NB4 (cell line): ENCODE data around the gene CPD.

Experiments used
- DNase-seq: peaks from one replicate; pipeline ENCODE4 v3.0.0; 2010; ENCODE audit warnings: low read depth
- H3K4me3 ChIP-seq: one replicate; pipeline ENCODE4 v1.5.1; 2011; ENCODE audit warnings: mild to moderate bottlenecking, low read depth, low read length, moderate library complexity
- MYC ChIP-seq: IDR thresholded peaks from 2 replicates; pipeline ENCODE4 v1.6.1; 2011; ENCODE audit warnings: low read depth, low read length
- POLR2A ChIP-seq: IDR thresholded peaks from 2 replicates; pipeline ENCODE4 v1.6.1; 2011; ENCODE audit warnings: mild to moderate bottlenecking; ENCODE audit not compliant: insufficient read length; ENCODE audit errors: extremely low read depth
- TF ChIP-seq, protein P1 (sequence below): IDR thresholded peaks from 2 replicates; pipeline ENCODE4 v1.6.1; 2011; ENCODE audit warnings: low read depth, low read length
- TF ChIP-seq, protein P2 (sequence below): IDR thresholded peaks from one replicate; pipeline ENCODE4 v1.5.1; 2012; ENCODE audit warnings: low read depth, low read length

Gene CPD

DNA sequence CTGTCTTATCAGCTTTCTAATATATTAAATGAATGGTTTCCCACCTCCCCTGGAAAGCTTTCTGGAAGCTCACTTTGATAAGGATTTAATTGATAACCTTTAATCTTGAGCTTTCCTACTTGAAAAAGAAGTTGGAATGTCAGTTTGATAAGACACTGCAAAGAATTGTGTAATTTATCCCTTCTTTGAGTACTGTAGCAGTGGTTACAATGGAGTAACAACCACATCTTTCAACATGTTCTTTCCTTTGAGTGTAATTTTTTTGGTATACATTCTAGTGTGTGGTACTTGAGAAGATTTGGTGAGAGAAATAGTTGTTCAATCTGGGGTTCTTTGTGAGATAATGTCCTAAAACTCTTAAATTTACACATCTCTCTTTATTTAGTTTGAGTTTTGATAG, 43.4 kb downstream of the CPD start:
- TF ChIP-seq, protein P1, sequence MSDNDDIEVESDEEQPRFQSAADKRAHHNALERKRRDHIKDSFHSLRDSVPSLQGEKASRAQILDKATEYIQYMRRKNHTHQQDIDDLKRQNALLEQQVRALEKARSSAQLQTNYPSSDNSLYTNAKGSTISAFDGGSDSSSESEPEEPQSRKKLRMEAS = no peak
- TF ChIP-seq POLR2A (no peak), MYC (no peak)
- TF ChIP-seq, protein P2, sequence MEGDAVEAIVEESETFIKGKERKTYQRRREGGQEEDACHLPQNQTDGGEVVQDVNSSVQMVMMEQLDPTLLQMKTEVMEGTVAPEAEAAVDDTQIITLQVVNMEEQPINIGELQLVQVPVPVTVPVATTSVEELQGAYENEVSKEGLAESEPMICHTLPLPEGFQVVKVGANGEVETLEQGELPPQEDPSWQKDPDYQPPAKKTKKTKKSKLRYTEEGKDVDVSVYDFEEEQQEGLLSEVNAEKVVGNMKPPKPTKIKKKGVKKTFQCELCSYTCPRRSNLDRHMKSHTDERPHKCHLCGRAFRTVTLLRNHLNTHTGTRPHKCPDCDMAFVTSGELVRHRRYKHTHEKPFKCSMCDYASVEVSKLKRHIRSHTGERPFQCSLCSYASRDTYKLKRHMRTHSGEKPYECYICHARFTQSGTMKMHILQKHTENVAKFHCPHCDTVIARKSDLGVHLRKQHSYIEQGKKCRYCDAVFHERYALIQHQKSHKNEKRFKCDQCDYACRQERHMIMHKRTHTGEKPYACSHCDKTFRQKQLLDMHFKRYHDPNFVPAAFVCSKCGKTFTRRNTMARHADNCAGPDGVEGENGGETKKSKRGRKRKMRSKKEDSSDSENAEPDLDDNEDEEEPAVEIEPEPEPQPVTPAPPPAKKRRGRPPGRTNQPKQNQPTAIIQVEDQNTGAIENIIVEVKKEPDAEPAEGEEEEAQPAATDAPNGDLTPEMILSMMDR = no peak
- no peak overlapping the region for H3K4me3 ChIP-seq
- DNase-seq = no peak

DNA sequence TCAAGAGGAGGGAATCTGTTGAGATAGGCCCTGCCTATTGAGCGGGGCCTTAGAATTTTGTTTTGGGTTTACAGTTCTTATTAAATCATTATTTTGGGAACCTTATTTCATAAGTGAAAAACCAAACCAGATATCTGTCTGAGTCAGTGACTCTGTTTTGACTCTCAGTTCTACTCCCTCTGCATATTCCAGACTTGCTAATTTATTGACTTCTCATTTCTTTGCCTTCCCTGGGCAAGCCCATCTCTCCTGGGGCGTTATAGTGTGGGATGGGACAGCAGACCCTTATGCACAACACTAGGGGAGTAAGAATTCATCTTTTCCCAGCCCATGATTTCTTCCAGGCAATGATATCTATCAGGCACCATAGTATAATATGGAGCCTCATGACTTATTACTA, 45.7 kb downstream of the CPD start:
- no peak overlapping the region for H3K4me3 ChIP-seq
- DNase-seq = no peak
- TF ChIP-seq POLR2A (no peak), MYC (no peak)
- TF ChIP-seq, protein P1 = no peak
- TF ChIP-seq, protein P2 = no peak

DNA sequence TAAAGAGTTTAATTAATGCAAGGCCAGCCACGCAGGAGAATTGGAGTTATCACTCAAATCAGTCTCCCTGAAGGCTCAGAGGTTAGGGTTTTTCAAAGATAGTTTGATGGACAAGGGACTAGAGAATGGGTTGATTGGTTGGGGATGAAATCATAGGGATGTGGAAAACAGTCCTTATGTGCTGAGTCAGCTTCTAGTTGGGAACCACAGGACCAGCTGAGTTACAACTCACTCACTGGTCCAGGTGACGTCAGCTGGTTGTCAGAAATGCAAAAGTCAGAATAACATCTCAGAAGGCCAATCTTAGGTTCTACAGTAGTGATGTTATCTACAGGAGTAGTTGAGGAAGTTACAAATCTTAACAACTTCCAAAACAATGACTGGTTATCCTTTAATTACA, 47.6 kb downstream of the CPD start:
- no peak overlapping the region for H3K4me3 ChIP-seq
- no peak for DNase-seq
- TF ChIP-seq POLR2A (no peak), MYC (no peak)
- TF ChIP-seq, protein P1 = no peak
- TF ChIP-seq, protein P2 = no peak

DNA sequence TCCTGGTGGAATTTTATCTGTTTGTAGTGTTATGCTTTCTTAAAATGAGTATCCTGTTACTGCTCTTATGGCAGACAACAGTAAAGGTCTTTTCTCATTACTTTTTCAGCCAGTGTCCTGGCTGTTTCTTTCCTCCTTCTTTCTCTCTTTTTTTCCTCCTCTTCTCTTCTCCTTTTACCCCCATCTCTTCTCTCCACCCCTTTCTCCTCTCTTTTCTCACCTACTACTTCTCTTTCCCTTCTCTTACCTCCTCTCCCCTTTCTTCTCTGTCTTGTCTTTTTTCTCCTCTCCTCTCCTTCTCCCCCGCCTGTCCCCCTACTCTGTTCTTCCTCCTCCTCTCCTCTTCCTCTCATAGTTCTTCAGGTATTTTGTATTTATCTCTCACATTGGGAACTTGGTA, 48.9 kb downstream of the CPD start:
- DNase-seq = no peak
- TF ChIP-seq, protein P1 = no peak
- no peak for TF ChIP-seq POLR2A
- TF ChIP-seq MYC = no peak
- TF ChIP-seq, protein P2 = no peak
- no peak overlapping the region for H3K4me3 ChIP-seq

DNA sequence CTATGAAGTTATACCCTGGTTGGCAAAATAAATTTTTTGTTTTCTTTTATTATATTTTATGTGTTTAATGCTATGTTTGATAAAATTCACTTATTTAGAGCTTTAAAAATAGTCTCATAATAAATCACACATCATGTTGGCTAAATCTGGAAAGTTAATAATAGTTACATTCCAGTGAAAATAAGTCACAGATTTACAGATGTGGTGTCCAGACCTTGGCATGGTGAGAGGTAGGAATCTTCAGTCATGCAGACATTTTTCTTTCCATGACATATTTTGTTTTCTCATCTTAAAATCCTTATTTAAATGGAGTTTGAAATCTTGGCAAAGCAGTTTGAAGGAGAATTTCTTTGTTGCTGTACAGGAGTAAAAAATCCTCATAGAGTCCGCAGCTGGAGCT, 50.4 kb downstream of the CPD start:
- TF ChIP-seq MYC = no peak
- TF ChIP-seq, protein P1 = no peak
- TF ChIP-seq, protein P2 = no peak
- TF ChIP-seq POLR2A = no peak
- H3K4me3 ChIP-seq = no peak overlapping the region
- DNase-seq = no peak

DNA sequence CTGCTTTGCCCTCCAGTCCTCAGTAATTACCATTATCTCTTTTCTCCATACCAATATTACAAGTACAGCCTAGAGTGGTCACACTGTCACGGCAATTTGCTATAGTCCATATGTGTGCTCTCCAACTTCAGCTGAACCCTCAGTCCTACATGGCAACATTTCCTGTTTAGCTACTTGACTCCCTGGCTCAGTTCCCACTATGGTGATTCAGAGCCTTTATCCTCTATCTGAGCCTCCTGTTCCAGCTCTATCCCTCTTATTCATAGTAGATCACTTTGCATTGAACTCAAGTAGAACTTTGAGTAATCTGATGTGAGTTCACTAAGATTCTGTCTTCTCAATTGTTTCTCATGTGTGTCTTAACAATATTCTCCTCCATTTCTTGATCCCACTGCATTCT, 54.8 kb downstream of the CPD start:
- peak; percentile 20 for DNase-seq
- TF ChIP-seq, protein P1 = no peak
- TF ChIP-seq, protein P2 = no peak
- TF ChIP-seq MYC (no peak), POLR2A (no peak)
- no peak overlapping the region for H3K4me3 ChIP-seq
